GM12878 (cell line): Measurements from ENCODE around the gene NHERF2. TPM values are rescaled to one million over a fixed set of nuclear protein-coding genes. Genes with fewer than 3 reads are reported as not detected.

Experiments
- ATAC-seq: fragments of 200-7000 bp; cut with Tn5 transposase; 3 replicates; pipeline ENCODE4 v1.9.1; 2020; ENCODE audit warnings: mild to moderate bottlenecking, moderate library complexity
- BruUV-seq: library from RNA; stranded (reverse); fragments of 400-500 nt; replicated peaks from 2 replicates; lab custom pipeline; 2021; lab: Mats Ljungman, UMichigan
- CTCF ChIA-PET: fragments of 300-600 bp; sonication (Branson Sonifier 250); formaldehyde crosslinking; extraction: SDS; loops from one replicate; lab custom pipeline; 2021; ENCODE audit warnings: inconsistent platforms; lab: Yijun Ruan, JAX
- POLR2A ChIA-PET: fragments of 350-600 bp; formaldehyde crosslinking; extraction: SDS; loops from one replicate; lab custom pipeline; 2021; ENCODE audit warnings: inconsistent platforms; lab: Charles Lee
- RAD21 ChIA-PET: fragments of 300-600 bp; sonication (Branson Sonifier 250); formaldehyde crosslinking; loops from one replicate; lab custom pipeline; 2023; ENCODE audit warnings: antibody characterized with exemption; ENCODE audit not compliant: unreplicated experiment; lab: Charles Lee
- SMC1A ChIA-PET: fragments of 300-600 bp; sonication (Branson Sonifier 250); formaldehyde crosslinking; loops from one replicate; lab custom pipeline; 2023; ENCODE audit not compliant: unreplicated experiment, uncharacterized antibody; lab: Charles Lee
- DNase-seq: peaks from one replicate; pipeline ENCODE4 v3.0.0-alpha.2; 2011; ENCODE audit warnings: low read depth, low spot score
- FAIRE-seq: peaks from 3 replicates; lab custom pipeline; 2011; peaks lifted over from hg19 to GRCh38; lab: Jason Lieb, UNC
- H2AFZ ChIP-seq: 2 replicates; pipeline ENCODE4 v1.6.0; 2011; ENCODE audit warnings: low read depth, low read length, control low read depth; ENCODE audit not compliant: control insufficient read depth
- H3K27ac ChIP-seq: 2 replicates; pipeline ENCODE4 v1.5.1; 2011; ENCODE audit warnings: control low read depth; ENCODE audit not compliant: control insufficient read depth, insufficient read depth
- H3K27me3 ChIP-seq, 2 experiments: replicated peaks in 1 of 2; 2 replicates each; pipeline versions ENCODE4 v1.6.0 to v1.6.1; 2011; ENCODE audit warnings: low read length in 1 of 2; ENCODE audit not compliant: control insufficient read depth in 2 of 2, insufficient read depth in 2 of 2
- H3K36me3 ChIP-seq, 2 experiments: 2 replicates each; pipeline ENCODE4 v1.5.1; 2011; ENCODE audit warnings: low read length in 1 of 2; ENCODE audit not compliant: control insufficient read depth in 2 of 2, insufficient read depth in 2 of 2
- H3K4me1 ChIP-seq: 2 replicates; pipeline ENCODE4 v1.6.1; 2011; ENCODE audit warnings: mild to moderate bottlenecking, low read length, moderate library complexity, mixed read lengths; ENCODE audit not compliant: control insufficient read depth, insufficient read depth
- H3K4me2 ChIP-seq: 2 replicates; pipeline ENCODE4 v1.6.0; 2011; ENCODE audit warnings: control low read depth; ENCODE audit not compliant: control insufficient read depth, insufficient read depth
- H3K4me3 ChIP-seq: fragments of 200-600 bp; sonication (generic); 2 replicates; pipeline ENCODE4 v1.5.1; 2016
- H3K79me2 ChIP-seq: 2 replicates; pipeline ENCODE4 v1.6.0; 2011; ENCODE audit warnings: low read length; ENCODE audit not compliant: control insufficient read depth, insufficient read depth
- H3K9ac ChIP-seq: 2 replicates; pipeline ENCODE4 v1.8.0; 2011; ENCODE audit warnings: low read length, control low read depth, mixed read lengths; ENCODE audit not compliant: control insufficient read depth, insufficient read depth
- H3K9me3 ChIP-seq: replicated peaks from 3 replicates; pipeline ENCODE4 v1.5.1; 2011; ENCODE audit warnings: mild to moderate bottlenecking, low read length; ENCODE audit not compliant: control insufficient read depth, insufficient read depth
- H4K20me1 ChIP-seq: 2 replicates; pipeline ENCODE4 v1.6.0; 2011; ENCODE audit not compliant: control insufficient read depth, insufficient read depth
- CEBPB ChIP-seq, 2 experiments: fragments of 150-350 bp in 1 of 2; IDR thresholded peaks; 2 replicates each; pipeline ENCODE4 v1.6.1; 2012 to 2014; ENCODE audit warnings: low read depth in 2 of 2, low read length in 2 of 2, borderline replicate concordance in 1 of 2, inconsistent platforms in 1 of 2
- CHD2 ChIP-seq: IDR thresholded peaks from 2 replicates; pipeline ENCODE4 v1.6.1; 2011; ENCODE audit warnings: low read depth, low read length, improper control_type of control experiment, borderline replicate concordance
- DPF2 ChIP-seq: fragments of 450-650 bp; IDR thresholded peaks from 2 replicates; pipeline ENCODE4 v1.6.1; 2017; ENCODE audit warnings: mild to moderate bottlenecking
- FOXK2 ChIP-seq: fragments of 450-650 bp; IDR thresholded peaks from 2 replicates; pipeline ENCODE4 v1.6.1; 2017; ENCODE audit warnings: mild to moderate bottlenecking, moderate library complexity
- GABPA ChIP-seq: IDR thresholded peaks from 2 replicates; pipeline ENCODE4 v1.6.1; 2014; ENCODE audit warnings: antibody characterized with exemption, low read depth, mild to moderate bottlenecking, inconsistent platforms
- NFYA ChIP-seq: IDR thresholded peaks from 2 replicates; pipeline ENCODE4 v1.6.1; 2011; ENCODE audit warnings: low read depth, mild to moderate bottlenecking, low read length, improper control_type of control experiment, borderline replicate concordance
- NRF1 ChIP-seq: conservative IDR thresholded peaks from 2 replicates; pipeline ENCODE4 v1.6.1; 2011; ENCODE audit warnings: mild to moderate bottlenecking, low read depth, low read length, improper control_type of control experiment
- RELA ChIP-seq: fragments of 450-650 bp; IDR thresholded peaks from 2 replicates; pipeline ENCODE4 v1.8.0; 2014; ENCODE audit warnings: borderline replicate concordance; ENCODE audit not compliant: partially characterized antibody
- RFX5 ChIP-seq: IDR thresholded peaks from 2 replicates; pipeline ENCODE4 v1.6.1; 2011; ENCODE audit warnings: low read depth, low read length, improper control_type of control experiment
- SMC3 ChIP-seq: IDR thresholded peaks from 2 replicates; pipeline ENCODE4 v1.6.1; 2011; ENCODE audit warnings: low read length, improper control_type of control experiment, borderline replicate concordance
- YBX1 ChIP-seq: fragments of 450-650 bp; IDR thresholded peaks from 2 replicates; pipeline ENCODE4 v1.6.1; 2016; ENCODE audit warnings: antibody characterized with exemption
- WGBS: methylation state at CpG from one replicate; pipeline ENCODE4 v1.1.6; 2016; ENCODE audit warnings: low lambda C conversion rate; ENCODE audit not compliant: insufficient replicate concordance, insufficient coverage; ENCODE audit errors: missing lambda C conversion rate; 5-methylcytosine and 5-hydroxymethylcytosine counted together
- in situ Hi-C: fragments of 300-500 bp; cut with MboI; formaldehyde crosslinking; loops from 9 replicates; pipeline ENCODE4 v1.14.3; 2018; ENCODE audit warnings: mixed read lengths
- intact Hi-C: fragments of 100-400 bp; cut with micrococcal nuclease; formaldehyde crosslinking; loops from one replicate; pipeline ENCODE4 v1.14.2; 2022; ENCODE audit not compliant: unreplicated experiment
- polyA plus RNA-seq, 11 experiments: library from polyadenylated mRNA; depleted of rRNA in 4 of 11; unstranded in 6 of 11; stranded (reverse) in 5 of 11; fragments of >200 nt; fragmentation: Nextera tagmentation in 4 of 11; fragmentation: Illumina TruSeq in 1 of 11; extraction: Ambion mirVana in 4 of 11; extraction: Trizol in 1 of 11; gene quantifications; 1 replicate in 1 of 11; 2 replicates in 10 of 11; pipeline versions ENCODE4 v1.2.1 to v1.2.3, GENCODE V29; 2011 to 2016; ENCODE audit warnings: inconsistent platforms in 2 of 11, missing spikeins in 2 of 11, low read depth in 1 of 11
- total RNA-seq, 4 experiments: library from RNA; depleted of rRNA in 3 of 4; stranded (reverse); fragments of >200 nt in 3 of 4; fragmentation: Illumina TruSeq in 1 of 4; extraction: Trizol in 1 of 4; gene quantifications; 2 replicates each; pipeline versions ENCODE4 v1.2.1 to v1.2.3, GENCODE V29; 2013 to 2021
- TF ChIP-seq, protein P1 (sequence below): fragments of 450-650 bp; formaldehyde crosslinking; IDR thresholded peaks from 2 replicates; pipeline ENCODE4 v1.4.0; 2020; ENCODE audit warnings: mild to moderate bottlenecking, moderate library complexity
- TF ChIP-seq, protein P2 (sequence below): fragments of 450-650 bp; IDR thresholded peaks from 2 replicates; pipeline ENCODE4 v1.6.1; 2018; ENCODE audit warnings: borderline replicate concordance, mild to moderate bottlenecking; ENCODE audit not compliant: partially characterized antibody

Gene NHERF2
- total and polyA plus RNA-seq, 10 of the 15 experiments (the other 5 are each of a cell fraction or from before 2014, with no cell fraction given) = 0.05 to 0.31 (median 0.08) TPM; not detected in 4

DNA sequence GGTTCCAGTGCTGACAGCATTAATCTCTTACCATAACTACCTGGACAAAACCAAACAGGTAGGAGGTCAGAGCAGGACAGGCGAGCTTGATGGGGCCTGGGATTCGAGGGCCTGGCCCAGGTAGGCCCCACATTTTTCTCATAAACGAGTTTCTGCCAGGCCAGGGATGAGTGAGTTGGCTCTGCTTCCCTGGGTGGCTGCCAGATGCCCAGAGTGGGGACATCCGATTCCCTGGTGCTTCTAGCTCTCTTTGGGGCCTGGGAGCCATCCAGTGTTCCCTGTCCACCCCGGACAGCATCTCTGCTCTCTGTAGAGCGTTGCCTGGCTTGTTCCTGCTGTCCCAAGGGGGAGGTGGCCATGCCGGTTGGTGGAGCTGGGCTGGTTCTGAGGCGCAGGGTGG lies 46.2 kb downstream of the NHERF2 start:
- no peaks in the 10 kb centered on the region for H3K9me3 ChIP-seq
- in situ Hi-C loops (no loop called here), intact Hi-C loops (no loop called here)
- ChIA-PET POLR2A (no interaction called here), SMC1A (no interaction called here), RAD21 (no interaction called here), CTCF (no interaction called here)
- no peak overlapping the region for H3K9ac ChIP-seq
- TF ChIP-seq NRF1 = no peak
- TF ChIP-seq, protein P1, sequence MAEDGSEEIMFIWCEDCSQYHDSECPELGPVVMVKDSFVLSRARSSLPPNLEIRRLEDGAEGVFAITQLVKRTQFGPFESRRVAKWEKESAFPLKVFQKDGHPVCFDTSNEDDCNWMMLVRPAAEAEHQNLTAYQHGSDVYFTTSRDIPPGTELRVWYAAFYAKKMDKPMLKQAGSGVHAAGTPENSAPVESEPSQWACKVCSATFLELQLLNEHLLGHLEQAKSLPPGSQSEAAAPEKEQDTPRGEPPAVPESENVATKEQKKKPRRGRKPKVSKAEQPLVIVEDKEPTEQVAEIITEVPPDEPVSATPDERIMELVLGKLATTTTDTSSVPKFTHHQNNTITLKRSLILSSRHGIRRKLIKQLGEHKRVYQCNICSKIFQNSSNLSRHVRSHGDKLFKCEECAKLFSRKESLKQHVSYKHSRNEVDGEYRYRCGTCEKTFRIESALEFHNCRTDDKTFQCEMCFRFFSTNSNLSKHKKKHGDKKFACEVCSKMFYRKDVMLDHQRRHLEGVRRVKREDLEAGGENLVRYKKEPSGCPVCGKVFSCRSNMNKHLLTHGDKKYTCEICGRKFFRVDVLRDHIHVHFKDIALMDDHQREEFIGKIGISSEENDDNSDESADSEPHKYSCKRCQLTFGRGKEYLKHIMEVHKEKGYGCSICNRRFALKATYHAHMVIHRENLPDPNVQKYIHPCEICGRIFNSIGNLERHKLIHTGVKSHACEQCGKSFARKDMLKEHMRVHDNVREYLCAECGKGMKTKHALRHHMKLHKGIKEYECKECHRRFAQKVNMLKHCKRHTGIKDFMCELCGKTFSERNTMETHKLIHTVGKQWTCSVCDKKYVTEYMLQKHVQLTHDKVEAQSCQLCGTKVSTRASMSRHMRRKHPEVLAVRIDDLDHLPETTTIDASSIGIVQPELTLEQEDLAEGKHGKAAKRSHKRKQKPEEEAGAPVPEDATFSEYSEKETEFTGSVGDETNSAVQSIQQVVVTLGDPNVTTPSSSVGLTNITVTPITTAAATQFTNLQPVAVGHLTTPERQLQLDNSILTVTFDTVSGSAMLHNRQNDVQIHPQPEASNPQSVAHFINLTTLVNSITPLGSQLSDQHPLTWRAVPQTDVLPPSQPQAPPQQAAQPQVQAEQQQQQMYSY (CRISPR knock-in tag) = no peak
- FAIRE-seq (no peak), DNase-seq (no peak), ATAC-seq (no peak)
- H2AFZ ChIP-seq = no peak overlapping the region
- peaks cover 0 to 9% of the 10 kb centered on the region in 2 experiments; a peak in 3 of 4 replicates for H3K36me3 ChIP-seq
- no peaks in the 10 kb centered on the region for H3K4me1 ChIP-seq
- no peak overlapping the region for H3K4me2 ChIP-seq
- BruUV-seq = no TSS peak
- H4K20me1 ChIP-seq = no peaks in the 10 kb centered on the region
- H3K79me2 ChIP-seq = no peaks in the 10 kb centered on the region
- no peaks in the 10 kb centered on the region for H3K27me3 ChIP-seq
- H3K4me3 ChIP-seq = no peak overlapping the region
- WGBS = 77% methylated on average over 7 of the region's 8 CpGs
- H3K27ac ChIP-seq = no peak overlapping the region

DNA sequence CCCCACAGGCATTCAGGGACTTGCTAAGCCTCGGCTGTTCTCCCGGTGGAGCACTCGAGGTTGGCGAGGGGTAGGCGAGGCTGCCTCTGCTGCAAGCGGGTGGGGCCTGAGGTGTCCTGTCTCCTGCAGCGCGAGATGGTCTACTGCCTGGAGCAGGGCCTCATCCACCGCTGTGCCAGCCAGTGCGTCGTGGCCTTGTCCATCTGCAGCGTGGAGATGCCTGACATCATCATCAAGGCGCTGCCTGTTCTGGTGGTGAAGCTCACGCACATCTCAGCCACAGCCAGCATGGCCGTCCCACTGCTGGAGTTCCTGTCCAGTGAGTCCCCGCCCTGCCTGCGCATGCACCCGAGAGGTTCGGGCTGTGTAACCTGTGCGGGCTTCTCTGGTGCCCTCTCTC lies 47.4 kb downstream of the NHERF2 start:
- Histone ChIP-seq H3K79me2 (no peaks in the 10 kb centered on the region), H3K9ac (no peak overlapping the region), H2AFZ (no peak overlapping the region), H3K9me3 (no peaks in the 10 kb centered on the region), H3K4me2 (no peak overlapping the region), H3K27ac (no peak overlapping the region), H3K4me1 (no peaks in the 10 kb centered on the region), H4K20me1 (no peaks in the 10 kb centered on the region), H3K36me3 (peaks cover 0 to 7% of the 10 kb centered on the region in 2 experiments; a peak in 3 of 4 replicates), H3K27me3 (no peaks in the 10 kb centered on the region), H3K4me3 (no peak overlapping the region)
- intact Hi-C loops (no loop called here), in situ Hi-C loops (no loop called here)
- ChIA-PET RAD21 (no interaction called here), POLR2A (no interaction called here), CTCF (no interaction called here), SMC1A (no interaction called here)
- DNase-seq (no peak), FAIRE-seq (no peak), ATAC-seq (no peak)
- 89% methylated on average over 14 of the region's 20 CpGs for WGBS
- no TSS peak for BruUV-seq
- TF ChIP-seq GABPA (no peak), CEBPB (IDR thresholded peaks at IDR 0.05; ENCODE audit: borderline replicate concordance in 1 of 2, low read depth in 2 of 2, low read length in 2 of 2) (no peak), CHD2 (no peak), SMC3 (no peak), YBX1 (no peak), DPF2 (no peak), RELA (no peak), FOXK2 (no peak), RFX5 (no peak), NFYA (no peak)
- TF ChIP-seq, protein P2, sequence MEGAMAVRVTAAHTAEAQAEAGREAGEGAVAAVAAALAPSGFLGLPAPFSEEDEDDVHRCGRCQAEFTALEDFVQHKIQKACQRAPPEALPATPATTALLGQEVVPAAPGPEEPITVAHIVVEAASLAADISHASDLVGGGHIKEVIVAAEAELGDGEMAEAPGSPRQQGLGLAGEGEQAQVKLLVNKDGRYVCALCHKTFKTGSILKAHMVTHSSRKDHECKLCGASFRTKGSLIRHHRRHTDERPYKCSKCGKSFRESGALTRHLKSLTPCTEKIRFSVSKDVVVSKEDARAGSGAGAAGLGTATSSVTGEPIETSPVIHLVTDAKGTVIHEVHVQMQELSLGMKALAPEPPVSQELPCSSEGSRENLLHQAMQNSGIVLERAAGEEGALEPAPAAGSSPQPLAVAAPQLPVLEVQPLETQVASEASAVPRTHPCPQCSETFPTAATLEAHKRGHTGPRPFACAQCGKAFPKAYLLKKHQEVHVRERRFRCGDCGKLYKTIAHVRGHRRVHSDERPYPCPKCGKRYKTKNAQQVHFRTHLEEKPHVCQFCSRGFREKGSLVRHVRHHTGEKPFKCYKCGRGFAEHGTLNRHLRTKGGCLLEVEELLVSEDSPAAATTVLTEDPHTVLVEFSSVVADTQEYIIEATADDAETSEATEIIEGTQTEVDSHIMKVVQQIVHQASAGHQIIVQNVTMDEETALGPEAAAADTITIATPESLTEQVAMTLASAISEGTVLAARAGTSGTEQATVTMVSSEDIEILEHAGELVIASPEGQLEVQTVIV = no peak
